HG02884 (cell line): ENCODE measurements around the gene PI4KB.

Experiments used
- ATAC-seq: cut with Tn5 transposase; IDR thresholded peaks from one replicate; pipeline ENCODE4 v1.9.1; 2021; ENCODE audit warnings: mild to moderate bottlenecking, moderate library complexity; ENCODE audit not compliant: unreplicated experiment

PI4KB gene

DNA sequence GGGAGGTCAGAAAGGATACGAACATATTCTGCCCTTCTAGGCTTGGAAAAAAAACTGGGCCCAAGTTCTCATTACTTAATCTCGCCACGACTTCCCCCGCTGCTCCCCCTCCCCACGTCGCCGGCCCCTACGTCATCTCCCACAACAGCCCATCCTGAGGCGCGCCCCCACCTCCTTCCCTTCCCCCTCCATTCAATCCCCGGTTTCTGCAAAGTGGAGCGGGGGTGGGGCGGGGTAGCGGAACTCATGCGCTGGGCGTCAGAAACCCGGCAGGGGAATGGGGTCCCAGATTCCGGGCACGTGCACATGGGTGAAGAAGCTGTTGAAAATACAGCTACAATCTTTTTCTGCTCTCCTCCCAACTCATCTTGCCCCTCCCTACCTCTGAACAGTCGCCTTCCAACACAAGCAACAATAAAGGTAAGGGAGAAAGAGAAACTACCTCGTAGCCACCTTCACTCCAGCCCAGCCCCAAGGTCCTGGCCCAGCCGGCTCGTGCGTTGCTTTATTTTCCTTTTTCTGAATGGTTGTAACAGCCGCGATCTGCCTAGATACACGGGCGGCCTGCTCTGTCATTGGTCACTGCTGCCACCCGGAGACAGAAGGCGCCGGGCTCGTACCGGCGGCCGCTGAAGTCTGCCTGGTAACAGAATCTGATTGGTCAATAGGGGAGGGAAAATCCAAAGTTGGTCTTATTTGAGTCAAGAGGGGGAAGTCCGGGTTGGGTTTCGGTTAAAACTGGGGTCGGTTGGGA, 19.7 kb upstream of the PI4KB start, which contains the start of gene RFX5:
TSS of gene RFX5 (minus strand) at position 484 of the 754 bp plus-strand sequence. CDS start 932 bp downstream, outside the sequence.
- ATAC-seq: peak; percentile 92

- no peak for ATAC-seq
Measured at GRCh38 chr1:151346082-151346768, 19.0 kb upstream of the PI4KB start.

DNA sequence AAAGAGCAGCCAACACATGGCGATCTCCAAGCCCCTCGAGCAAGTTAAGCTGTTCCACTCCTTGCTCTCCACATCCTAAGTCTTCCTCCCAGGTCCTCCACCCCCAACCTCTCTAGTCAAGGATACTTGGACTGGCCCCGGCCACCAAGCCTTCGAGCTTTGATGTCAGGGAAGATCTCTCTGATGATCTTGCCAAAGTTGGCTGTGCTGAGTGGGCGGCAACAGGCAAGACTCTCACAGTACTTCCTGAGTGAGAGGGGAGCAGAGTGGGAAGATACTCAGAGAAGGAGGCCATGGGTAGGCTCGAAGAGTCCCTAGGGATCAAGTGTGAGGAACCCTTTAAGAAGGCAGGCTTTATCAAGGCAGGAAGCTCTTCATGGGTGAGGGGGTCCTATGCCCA, 17.1 kb upstream of the PI4KB start:
- ATAC-seq: no peak

DNA sequence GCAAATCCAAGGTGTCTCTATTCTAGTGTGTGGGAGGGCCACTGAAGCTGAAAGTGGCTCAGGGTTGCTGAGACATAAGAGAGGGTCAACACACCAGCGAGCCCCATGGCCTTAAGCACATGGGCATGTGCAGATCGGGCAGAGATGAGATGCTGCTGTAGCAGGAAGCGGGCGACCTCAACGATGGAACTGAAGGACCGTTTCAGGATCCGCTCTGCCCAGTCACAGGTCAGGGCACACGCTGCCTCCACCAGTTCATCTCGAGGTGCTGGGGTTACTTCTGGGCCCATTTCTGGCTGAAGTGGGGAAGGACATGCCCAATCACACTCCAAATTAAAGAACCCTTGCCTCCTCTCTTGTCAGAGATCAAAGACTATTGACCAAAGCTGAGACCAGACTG, 16.4 kb upstream of the PI4KB start:
- no peak for ATAC-seq

GRCh38 chr1:151342569-151342968, 15.4 kb upstream of the PI4KB start:
- ATAC-seq: no peak

DNA sequence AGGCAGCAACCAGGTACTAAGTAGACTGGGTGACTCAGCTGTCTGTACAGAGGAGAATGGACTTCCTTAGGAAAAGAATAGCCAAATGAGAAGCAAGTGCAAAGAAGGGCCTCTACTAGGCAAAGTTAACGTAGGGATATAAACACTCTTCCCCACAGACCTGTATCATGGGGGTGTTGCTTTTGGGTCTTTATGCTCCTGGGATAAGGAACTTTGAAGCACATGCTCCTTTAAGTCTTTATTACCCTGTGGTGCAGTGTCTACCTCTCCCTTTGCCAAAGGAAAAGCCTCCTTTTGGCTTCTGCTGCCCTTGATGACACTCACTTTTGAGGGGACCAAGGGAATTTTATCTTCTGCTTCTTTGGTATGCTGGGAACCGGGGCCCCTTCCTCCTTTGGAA, 14.8 kb upstream of the PI4KB start:
- no peak for ATAC-seq

GRCh38 chr1:151340870-151341754, 13.9 kb upstream of the PI4KB start:
- ATAC-seq: no peak

DNA sequence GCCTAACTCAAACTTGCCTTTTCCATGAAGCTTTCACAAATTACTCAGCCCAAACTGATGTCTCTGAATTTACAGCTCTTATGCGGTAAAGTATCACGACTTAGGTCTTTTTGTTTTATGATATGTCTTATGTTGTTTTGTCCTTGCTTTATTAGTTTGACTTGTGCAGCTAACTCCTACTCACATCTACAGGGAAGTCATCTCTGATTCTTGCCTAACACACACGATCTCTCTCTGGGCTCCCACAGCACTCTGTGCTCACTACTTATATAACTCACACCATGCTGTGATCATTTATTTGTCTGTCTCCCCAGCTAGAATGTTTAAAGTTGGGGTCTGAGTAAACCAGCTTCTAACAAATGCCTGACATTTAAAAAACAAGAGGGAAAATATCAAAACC, 9.3 kb upstream of the PI4KB start:
- ATAC-seq: no peak

DNA sequence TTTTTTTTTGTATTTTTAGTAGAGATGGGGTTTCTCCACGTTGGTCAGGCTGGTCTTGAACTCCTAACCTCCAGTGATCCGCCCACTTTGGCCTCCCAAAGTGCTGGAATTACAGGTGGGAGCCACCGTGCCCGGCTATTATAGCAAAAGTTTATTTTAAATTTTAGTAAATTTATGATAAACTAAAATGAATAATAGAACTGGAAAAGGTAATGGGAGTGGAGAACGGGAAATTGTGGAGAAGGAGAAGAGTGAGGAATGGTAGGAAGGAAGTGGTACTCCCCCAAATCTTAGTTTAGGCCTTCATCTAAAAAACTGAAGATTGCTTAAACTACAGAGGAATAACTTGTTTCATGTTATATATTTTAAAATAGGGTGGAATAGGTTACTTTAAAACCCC, 7.6 kb upstream of the PI4KB start:
- ATAC-seq: no peak

DNA sequence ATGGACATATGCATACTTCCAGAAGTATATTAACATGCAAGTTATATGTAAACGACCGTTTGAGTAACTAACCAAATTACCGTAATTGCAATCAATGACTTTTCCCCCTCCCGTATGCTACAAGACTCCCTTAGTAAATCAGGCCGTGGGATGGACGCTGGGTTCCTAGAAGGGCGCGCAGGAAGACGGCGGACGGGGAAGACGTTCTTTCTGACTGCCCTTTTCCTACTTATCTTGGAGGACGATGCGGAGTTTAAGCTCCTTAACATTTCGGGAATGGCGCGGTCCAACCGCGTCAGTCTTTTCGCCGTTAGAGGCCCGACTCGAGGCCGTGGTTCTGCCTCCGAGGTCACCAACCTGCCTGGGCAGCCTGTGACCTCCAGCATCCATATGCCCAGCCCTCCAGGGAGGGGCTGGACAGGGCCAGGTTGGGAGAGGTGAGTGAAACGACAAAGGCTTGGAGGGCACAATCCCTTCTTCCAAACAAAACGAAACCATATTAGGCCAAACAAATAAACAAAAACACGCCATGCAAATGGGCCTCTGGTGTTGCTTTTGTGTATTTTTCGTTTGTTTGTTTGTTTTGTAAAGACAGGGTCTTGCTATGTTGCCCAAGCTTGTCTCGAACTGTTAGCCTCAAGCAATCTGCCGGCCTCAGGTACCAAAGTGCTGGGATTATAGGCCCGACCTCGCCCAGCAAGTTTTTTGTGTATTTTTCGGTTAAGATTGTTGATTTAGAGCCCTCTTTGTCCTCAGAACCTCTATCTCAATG, 873 bp upstream of the PI4KB start:
- no peak for ATAC-seq

DNA sequence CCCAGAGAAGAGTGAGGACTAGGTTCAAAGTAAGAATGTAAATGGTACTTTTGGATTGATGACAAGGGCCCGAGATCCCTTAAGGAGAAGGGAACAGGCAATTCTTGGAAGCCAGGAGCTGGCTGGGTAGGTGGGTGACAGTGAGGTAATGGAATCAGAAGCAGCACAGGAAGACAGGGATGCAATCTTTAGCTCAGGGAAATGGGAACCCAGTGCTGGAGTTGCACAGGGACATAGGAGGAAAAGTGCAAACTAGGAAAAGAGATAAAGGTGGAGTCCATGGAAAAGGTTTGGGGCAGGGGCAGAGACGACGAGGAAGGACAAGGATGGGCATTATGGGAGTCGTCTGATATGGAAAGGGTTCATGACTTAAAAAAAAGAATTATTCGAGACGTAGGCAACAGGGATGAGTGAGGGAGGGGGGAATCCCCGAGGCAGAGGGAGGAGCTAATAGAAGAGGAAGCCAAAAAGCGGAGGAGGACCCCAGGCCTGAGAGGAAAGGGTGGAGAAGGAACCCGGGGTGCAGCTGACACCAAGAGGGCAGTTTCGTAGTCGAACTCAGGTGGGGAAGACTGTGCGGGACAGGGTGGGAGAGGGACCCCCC, 495 bp downstream of the PI4KB start:
- peak; percentile 46 for ATAC-seq

DNA sequence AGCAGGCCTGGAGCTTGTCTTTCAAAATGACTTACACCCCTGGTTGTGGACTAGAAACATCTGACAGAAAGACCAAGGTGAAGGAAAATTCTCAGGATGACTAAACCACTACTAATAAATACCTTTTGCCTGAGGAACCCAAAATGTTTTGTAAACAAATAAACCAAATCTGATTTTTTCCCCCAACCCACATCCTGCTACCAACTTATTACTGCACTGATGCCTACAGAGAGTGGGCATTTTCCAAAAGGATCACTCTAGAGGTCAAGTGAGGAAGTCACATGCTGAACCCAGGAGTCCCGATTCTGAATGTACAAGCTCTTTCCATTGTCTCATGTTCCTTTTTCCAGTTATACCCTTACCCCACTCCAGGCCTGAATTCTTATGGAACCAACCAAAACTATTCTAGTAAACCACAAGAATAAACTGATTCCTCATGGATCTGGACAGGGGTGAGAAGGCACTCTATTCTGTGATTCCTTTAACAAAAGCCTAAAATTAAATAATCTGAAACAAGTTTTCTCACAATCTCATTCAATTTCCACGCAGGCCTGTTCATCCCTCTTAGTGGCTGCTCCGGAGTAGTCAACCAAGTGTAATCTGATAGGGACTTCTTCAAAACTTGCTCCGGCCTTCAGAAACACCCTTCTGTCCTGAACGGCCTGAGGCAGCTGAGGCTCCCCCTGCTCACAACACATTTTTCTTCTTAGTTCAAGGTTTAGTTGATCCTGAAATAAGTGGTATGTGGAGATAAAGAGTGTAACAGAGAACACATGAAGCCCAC, 1.4 kb downstream of the PI4KB start:
- ATAC-seq: no peak

DNA sequence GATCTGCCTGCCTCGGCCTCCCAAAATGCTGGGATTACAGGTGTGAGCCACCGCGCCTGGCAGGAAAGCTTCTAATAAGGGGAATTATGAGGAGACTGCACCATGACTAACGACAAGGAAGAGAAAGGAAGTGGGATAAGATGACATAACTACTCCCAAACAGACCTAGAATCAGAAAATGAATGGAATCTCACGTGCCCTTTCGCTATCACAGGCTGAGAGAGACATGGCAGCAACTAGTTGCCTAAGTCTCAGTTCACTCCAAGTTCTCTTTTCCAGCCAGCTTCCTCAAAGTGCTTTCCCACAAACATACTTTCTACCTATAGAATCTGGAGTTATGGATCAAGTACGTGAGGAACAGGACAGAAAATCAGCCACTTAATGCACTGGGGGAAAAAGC, 2.0 kb downstream of the PI4KB start:
- no peak for ATAC-seq

GRCh38 chr1:151324390-151324930, 2.8 kb downstream of the PI4KB start:
- ATAC-seq: no peak

GRCh38 chr1:151318975-151319374, 8.2 kb downstream of the PI4KB start:
- ATAC-seq: no peak

DNA sequence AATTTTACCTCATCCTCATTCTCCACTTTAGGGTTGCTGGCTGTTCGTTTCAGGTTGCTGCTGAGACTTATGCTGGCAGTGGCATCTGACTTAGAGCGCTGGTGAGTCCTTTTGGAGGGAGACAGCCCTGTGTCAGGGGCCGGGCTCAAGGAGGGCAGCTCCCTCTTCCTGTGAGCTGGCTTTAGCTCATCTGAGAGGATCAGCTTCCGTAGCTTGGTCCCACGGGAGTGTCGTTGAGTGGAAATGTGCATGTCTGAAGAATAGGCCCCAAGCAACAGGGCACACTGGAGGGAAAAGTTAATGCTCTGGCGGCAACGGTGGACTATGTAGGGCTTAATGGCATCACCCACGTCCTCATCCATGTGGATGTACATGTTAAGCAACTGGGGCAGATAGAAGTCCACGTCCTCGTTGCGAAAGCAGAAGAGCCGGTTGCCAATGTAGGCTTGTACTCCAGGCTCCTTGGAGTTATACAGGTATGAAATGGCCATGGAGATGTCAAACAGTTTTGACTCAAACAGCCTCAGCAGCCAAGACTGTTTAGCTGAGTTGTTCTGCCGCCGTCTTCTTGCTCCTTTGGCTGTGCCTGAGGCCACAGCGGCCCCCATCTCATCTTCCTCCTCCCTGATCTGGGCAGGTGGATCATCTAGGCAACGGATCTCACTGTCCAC, 11.5 kb downstream of the PI4KB start:
- no peak for ATAC-seq

DNA sequence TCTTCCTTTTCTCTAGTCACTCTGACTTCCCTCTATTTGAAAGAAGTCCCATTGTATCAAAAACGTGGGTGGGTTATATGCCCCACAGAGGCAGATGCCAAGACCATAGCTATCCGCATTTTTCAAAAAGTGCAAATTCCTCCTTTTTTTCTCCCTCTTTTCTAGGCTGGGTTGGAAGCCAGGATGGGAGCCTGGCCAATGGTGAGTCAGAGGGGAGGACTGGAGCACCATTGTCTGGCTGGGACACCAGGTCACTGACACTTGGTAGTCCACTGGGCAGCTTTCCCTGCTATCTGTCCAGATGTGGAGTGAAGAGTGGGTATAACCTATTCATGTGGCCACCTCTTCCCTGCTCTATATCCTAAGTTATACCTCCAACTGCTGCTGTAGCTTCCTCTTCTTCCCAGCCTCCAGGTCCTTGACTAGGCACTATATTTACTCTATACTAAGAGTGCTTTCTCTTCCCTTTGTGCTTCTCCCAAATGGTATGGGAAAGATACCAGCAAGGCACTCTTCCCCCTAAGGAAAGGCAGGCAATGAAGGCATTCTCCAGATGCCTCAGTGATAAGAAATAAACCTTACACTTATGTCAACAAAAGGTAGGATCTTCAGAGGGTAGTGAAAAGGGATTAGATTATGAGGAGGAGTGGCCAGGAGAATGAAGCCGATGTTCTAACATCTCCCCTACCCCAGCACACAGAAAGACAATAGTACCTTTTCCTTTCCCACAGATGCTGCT, 12.9 kb downstream of the PI4KB start:
- ATAC-seq: no peak

DNA sequence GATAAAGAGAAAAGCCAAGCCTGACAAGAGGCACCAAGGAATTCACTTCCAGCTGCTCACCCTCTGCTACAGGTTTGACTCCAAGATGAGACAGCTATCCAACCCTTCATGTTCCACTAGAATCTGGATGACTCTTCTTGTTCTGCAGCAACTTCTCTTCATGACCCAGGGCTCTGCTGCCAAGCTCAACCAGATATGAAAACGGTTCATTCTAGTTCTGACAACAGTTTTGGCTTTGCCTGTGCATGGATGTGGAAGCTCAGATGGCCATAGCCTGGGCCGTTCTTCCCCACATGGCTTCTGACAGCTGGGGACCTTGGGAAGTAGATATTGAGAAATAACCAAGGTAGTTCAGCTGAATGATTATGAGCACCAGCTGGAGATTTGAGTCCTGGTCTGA, 13.7 kb downstream of the PI4KB start:
- ATAC-seq: no peak
